Spleen (tissue), 7 donors: ENCODE measurements around the gene STX18.

Experiments
- POLR2A ChIP-seq, 3 donors: fragments of 450-650 bp; IDR thresholded peaks; one replicate each; pipeline ENCODE4 v1.5.1; 2017; ENCODE audit warnings: antibody characterized with exemption in 3 of 3, mild to moderate bottlenecking in 1 of 3
- POLR2AphosphoS5 ChIP-seq, 3 donors: sonication (generic); formaldehyde crosslinking; IDR thresholded peaks; one replicate each; pipeline ENCODE4 v1.5.1; 2017; ENCODE audit warnings: antibody characterized with exemption in 3 of 3
- TF ChIP-seq, protein P1 (sequence below), 11 experiments: fragments of 200-600 bp in 7 of 11; fragments of 450-650 bp in 4 of 11; sonication (generic) in 4 of 11; IDR thresholded peaks in 8 of 11; conservative IDR thresholded peaks in 3 of 11; 1 replicate in 7 of 11; 2 replicates in 4 of 11; pipeline versions ENCODE4 v1.4.0 to v1.8.0; 2016 to 2021; ENCODE audit warnings: antibody characterized with exemption in 11 of 11, inconsistent platforms in 4 of 11, mild to moderate bottlenecking in 1 of 11
- donor health status: DM: no; HTN: no; CAD: no; lungs with moderate emphysema.
- donor health status: DM: no; HTN: no; CAD: no.
- donor health status: DM: no; HTN: no; CAD: no.

DNA sequence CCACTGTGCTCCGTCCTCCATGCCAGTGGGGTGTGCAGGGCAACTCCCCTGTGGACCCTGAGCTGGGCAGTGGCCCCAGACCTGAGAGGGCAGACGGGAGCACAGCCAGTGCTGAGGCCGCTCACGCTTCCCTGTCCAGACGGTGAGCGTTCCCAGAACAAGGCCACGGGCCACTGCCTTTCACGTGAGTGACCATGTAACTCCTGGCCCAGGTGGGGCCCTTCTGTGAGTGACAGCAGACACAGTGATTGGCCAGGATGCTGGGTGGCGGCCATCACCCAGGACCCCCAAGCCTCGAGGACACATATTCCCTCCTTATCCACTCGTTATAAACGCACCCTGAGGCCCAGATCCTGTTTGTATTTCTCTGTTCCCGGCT, 144.4 kb downstream of the STX18 start:
- TF ChIP-seq, protein P1, sequence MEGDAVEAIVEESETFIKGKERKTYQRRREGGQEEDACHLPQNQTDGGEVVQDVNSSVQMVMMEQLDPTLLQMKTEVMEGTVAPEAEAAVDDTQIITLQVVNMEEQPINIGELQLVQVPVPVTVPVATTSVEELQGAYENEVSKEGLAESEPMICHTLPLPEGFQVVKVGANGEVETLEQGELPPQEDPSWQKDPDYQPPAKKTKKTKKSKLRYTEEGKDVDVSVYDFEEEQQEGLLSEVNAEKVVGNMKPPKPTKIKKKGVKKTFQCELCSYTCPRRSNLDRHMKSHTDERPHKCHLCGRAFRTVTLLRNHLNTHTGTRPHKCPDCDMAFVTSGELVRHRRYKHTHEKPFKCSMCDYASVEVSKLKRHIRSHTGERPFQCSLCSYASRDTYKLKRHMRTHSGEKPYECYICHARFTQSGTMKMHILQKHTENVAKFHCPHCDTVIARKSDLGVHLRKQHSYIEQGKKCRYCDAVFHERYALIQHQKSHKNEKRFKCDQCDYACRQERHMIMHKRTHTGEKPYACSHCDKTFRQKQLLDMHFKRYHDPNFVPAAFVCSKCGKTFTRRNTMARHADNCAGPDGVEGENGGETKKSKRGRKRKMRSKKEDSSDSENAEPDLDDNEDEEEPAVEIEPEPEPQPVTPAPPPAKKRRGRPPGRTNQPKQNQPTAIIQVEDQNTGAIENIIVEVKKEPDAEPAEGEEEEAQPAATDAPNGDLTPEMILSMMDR (IDR thresholded peaks at IDR 0.05 in 8 of 11, conservative IDR thresholded peaks at IDR 0.05 in 3 of 11), result no peak
- TF ChIP-seq POLR2A (IDR thresholded peaks at IDR 0.05) (no peak), POLR2AphosphoS5 (IDR thresholded peaks at IDR 0.05) (no peak)
